ENCODE measurements around the gene TOX4.

The TOX4 gene

GRCh38 chr14:21486640-21487087 lies 9.7 kb downstream of the TOX4 start:
- H3K27ac ChIP-seq = no peak overlapping the region
- no peak for TF ChIP-seq ZFX (IDR thresholded peaks at IDR 0.05)
- TF ChIP-seq, protein P1, sequence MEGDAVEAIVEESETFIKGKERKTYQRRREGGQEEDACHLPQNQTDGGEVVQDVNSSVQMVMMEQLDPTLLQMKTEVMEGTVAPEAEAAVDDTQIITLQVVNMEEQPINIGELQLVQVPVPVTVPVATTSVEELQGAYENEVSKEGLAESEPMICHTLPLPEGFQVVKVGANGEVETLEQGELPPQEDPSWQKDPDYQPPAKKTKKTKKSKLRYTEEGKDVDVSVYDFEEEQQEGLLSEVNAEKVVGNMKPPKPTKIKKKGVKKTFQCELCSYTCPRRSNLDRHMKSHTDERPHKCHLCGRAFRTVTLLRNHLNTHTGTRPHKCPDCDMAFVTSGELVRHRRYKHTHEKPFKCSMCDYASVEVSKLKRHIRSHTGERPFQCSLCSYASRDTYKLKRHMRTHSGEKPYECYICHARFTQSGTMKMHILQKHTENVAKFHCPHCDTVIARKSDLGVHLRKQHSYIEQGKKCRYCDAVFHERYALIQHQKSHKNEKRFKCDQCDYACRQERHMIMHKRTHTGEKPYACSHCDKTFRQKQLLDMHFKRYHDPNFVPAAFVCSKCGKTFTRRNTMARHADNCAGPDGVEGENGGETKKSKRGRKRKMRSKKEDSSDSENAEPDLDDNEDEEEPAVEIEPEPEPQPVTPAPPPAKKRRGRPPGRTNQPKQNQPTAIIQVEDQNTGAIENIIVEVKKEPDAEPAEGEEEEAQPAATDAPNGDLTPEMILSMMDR (conservative IDR thresholded peaks at IDR 0.05) = no peak

DNA sequence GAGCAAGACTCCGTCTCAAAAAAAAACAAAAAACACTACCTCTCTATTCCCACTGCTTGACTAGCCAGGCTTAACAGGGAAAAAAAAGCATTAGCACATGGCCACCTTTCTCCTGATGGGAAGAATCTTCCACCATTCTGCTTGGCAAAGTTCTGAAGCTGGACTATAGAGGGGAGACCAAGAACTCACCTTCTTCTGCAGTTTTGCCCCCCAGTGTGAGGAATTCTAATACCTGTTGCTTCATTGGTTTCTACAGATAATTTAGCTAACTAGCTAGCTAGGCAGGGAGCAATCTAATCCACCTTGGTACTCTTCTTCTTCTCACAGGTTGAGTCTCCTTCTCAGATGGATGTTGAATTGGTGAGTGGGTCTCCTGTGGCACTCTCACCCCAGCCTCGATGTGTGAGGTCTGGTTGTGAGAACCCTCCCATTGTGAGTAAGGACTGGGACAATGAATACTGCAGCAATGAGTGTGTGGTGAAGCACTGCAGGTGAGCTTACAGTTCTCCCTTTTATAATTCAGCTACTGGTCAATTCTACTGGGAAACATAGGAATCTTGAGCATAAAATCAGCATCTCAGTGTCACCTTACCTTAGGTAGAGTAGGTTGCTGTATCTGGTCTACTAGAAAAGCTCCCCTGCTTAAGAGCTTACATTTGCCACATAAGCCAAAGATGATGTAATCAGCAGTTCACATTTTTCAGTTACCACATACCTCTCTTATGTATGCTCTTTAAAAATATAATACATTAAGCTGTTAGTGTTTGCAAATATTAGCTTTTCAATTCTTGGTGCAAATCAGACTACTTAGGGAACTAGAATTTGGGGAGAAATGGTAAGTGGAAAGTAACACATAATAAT lies 18.1 kb downstream of the TOX4 start:
- H3K27ac ChIP-seq = no peak overlapping the region
- TF ChIP-seq, protein P1 (conservative IDR thresholded peaks at IDR 0.05) = no peak
- no peak for TF ChIP-seq ZFX (IDR thresholded peaks at IDR 0.05)

GRCh38 chr14:21496453-21496852 lies 19.5 kb downstream of the TOX4 start:
- TF ChIP-seq, protein P1 (conservative IDR thresholded peaks at IDR 0.05) = no peak
- H3K27ac ChIP-seq = no peak overlapping the region

DNA sequence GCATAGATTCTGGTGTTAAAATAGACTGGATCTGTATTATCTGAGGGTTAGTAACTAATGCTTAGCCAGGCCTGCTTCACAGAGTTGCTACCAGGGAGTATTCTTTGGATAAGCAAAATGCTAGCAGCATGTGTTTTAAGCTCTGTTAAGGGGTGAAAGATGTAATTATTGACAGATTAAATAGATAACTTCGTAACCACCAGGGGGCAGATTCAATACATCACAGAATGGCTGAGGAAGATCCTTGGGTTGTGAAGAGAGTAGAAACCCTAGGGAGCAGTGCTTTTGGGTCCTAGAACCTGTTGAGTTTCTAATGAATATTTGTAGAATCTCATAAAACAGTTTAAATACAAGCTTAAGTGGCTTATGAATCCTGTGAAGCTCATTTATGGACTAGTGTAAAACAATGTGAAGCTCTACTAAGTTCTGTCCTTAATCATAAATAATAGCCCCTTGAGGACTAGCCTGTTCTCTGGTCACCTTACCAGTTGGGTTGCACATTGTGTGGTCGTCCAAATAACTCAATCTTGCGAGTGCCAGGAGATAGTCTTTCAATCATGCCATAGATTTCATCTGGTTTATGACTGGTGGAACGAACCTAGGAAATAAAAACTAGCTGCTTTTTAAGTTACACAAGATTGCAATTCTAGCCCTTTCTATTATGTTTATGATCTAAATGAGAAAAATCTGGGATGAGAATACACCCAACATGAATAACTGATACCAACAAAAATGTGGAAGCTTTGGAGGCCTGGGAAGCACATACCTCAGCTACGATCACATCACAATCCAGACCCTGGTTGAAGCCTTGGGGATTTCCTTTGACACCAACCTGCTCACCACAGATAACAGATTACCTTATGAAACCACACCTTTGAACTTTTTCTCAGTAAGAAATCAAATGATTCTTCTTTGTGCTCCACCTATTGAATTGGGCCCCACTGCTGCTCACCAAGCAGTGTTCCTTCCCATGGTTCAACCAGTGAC lies 21.8 kb downstream of the TOX4 start:
- no peak for TF ChIP-seq ZFX (IDR thresholded peaks at IDR 0.05)
- TF ChIP-seq, protein P1 (conservative IDR thresholded peaks at IDR 0.05) = peak; percentile 63
- H3K27ac ChIP-seq = no peak overlapping the region

DNA sequence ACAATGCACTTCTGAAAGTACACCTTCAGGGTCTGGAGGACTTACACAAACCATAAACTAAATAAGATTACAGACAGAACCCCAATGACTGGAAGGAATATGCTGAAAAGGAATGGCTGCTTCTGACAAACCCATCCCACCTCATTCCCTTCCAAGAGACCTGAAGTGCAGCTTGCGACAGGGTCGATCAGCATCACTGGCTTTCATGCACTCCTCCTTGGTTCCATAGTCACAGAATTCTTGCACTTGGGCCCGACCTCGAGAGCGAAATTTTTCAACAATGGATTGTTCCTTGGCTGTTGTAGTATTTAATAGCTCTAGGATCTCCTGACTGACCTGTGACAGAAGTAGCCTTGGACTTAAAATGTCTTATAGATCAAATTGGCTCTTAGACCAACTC lies 24.6 kb downstream of the TOX4 start:
- no peak overlapping the region for H3K27ac ChIP-seq
- TF ChIP-seq, protein P1 (conservative IDR thresholded peaks at IDR 0.05) = no peak

GRCh38 chr14:21503376-21503775 lies 26.4 kb downstream of the TOX4 start:
- TF ChIP-seq, protein P1 (conservative IDR thresholded peaks at IDR 0.05) = no peak
- TF ChIP-seq ZFX (IDR thresholded peaks at IDR 0.05) = no peak
- no peak overlapping the region for H3K27ac ChIP-seq

All from C4-2B (cell line).